ELR (cell line): ENCODE data around the gene GPRC6A.

Experiments
- DNase-seq: peaks from one replicate; pipeline ENCODE4 v3.0.0-alpha.2; 2015; ENCODE audit warnings: low read depth

GPRC6A gene

DNA sequence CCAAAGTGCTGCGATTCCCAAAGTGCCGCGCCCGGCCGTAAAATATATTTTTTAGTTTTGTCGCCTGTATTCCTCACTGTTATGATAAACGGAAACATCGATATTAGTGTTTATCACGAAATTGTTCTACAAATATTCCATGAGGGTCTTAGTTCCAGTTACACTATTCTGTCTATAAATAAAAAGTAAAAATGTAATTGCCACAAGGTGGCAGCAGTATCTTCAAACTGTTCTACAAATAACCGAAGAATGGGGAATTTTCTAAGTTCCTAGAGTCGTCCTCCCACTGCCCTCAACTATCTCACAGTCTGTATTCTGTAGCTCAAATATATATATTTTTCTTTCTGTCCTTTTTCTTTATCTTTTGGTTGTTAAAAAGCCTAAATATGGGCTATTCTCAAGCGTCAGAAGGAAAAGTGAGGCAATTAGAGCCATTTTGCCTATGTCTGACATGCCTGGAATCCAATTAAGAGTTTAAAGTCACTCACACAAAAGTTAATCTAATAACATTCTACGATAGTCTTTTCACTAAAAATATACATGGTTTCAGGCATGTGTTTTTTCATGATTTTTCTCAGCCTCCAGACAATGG lies 49.2 kb downstream of the GPRC6A start:
- DNase-seq, result peak; percentile 73

DNA sequence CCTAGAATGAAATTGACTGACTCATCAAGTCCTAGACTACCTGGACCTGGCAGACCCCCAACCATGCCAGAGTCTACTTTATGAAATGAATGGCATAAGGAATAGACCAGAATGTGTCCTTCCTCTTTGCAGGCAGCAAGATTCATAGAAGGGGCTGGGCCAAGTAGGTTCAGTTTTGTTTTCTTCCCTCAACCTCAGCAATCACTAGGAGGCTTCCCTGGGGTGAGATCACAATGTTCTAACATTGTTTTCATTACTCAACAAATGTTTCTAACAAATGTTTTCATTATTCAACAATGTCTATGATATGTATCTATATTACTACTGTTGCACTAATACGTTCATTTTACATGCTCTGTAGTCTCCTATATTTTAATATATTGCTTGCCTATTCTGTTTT lies 55.0 kb downstream of the GPRC6A start:
- no peak for DNase-seq

DNA sequence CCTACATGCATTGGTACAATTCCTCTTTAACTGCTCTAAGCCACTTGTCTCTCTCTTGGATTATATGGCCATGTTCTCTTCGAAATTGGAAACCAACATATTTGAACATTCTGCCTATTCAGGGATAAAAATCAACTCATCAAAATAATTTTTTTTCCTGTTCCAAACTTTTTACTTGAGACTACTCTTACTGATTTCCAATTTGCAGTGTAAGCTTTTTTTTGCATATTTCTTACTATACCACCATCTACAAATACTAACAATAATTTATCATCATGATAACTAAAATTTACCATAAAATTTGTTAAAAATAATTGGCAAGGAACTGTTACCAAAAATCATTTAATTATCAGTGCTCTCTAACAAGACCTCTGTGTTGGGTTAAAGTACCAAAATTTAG lies 56.4 kb downstream of the GPRC6A start:
- DNase-seq, result no peak

DNA sequence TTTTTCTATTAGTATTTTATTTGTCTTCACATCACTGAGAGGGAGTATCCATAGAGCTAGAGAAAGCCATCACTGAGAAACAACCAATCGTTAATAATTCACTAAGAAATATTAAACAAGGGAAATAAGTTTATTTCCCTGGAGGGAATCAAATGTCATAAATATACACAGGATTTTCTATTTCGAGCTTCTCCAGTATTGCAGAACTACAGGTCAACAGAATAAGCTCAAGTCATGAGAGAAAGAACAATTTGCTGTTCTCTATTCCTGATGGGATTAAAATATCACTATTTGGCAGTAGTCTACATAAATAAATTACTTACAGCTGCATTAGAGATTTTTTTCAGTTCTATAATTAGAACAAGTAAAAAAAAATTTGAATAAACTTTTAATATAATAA lies 61.2 kb downstream of the GPRC6A start:
- DNase-seq, result no peak

DNA sequence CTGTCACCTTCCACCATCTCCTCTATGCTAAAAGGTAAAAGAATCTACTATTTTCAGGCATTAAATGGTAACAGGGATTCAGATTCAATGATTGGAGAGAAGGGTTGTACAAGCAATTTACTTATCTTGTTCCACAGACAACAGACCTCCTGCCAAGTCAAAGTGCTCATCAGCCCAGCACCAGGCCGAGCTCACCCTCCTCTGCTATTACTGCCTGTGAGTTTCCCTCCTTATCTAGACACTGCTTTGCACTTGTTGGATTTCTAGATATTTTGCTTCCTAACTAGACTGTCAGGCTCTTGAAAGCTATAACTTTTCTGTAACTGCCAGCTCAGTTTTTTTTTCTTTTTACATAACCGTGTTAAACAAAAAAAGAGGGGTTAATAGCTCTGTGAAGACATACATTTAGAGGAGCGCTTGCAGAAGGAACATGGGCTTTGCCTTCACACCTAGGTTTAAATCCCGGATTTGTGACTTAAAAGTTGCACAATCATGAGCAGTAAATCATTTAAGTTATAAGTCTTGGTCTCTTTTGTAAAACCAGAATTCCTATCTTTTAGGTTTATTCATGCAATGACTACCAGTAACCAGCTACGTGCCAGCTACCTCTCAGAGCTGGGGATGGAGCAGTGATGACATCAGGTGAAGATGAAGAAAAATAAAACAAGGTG lies 62.2 kb downstream of the GPRC6A start:
- DNase-seq, result no peak

DNA sequence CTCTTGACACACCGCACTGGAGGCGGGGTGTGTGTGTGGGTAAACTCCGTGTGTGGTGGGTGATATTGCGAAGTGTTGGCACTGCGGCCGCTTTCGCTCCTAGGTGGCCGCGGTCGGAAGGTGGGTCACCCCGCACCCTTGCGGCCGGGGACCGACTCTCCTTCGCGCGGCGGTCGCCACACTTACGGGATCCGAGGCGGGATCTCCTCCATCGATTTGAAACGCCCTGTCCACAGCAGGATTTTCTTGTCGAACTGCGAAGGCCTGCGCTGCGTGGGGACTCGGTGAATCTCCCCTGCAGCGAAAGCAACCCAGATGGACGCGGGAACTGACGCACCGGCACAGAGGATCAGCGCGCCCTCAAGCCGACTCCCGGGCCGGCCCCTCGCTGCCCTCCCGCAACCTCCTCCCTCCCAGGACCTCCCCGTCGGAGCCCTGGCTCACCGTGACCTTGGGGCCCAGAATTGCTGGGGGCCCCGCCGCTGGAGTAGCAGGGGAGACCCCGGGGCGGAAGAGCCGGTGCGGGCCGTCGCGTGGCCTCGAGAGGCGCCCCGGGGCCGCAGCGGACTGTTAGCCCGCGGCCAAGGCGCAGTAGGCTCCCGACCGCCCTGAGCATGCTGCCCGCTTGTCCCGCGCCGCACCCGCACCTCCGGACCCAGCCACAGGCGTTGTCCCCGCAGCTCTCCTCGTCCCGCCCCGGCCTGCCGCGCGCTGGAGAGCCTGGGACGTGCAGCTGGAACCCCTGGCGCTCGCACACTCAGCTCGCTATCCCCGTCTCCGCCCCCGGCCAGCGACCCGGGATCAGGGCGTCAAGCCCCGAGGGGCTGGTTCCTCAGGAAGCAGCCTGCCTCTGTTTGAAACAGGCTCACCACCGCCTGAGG lies 63.7 kb downstream of the GPRC6A start, which contains the start of gene FAM162B:
FAM162B (minus strand) TSS at position 759 of the 881 bp plus-strand sequence; CDS start at position 616, 143 bp downstream.
- DNase-seq, result peak; percentile 73

DNA sequence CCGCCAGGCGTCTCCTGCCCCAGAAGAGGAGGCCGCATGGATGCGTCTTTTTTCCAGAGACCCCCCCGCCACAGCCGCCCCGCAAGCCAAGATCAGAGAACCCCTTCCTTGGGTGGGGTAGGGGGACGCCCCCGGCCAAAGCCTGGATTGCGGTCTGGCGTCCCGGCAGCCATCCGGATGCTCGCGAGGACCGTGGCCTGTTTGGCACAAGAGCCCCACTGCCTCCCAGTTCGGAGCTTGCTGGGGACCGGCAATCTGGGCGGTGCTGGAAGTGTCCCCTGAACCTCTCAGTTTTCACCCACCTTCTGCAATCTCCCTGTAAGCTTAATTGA lies 64.3 kb downstream of the GPRC6A start:
- DNase-seq, result peak; percentile 59

DNA sequence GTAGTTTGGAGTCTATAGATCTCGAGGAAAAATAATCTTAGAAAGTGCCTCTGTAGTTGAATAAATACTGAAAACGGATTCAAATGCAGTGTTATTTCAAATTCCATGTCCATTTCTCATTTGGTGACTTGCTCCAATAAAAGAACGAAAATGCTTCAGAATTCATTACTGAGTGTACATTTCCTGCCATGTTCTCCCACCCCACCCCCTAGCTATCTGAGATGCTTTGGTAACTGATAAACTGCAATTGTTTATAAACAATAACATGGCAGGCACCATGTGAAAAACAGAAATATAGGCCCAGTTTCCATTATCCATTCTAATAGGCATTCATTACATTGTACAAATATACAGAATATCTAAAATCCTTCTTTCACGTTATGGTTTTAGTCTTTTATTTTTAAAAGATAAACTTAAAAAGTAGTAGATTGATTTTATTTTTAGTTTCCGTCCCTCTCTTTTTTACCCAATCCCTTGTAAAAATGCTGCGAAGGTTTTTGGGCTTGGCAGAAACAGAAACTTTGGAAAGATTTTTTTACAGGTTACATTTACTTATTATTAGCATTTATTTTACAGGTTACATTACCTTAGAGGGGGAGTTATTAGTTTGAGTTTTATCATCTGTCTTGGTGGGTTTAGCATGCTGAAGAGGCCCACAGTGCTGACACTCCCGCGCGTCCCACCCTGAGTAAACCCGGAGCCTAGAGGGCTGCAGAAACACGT lies 64.8 kb downstream of the GPRC6A start:
- peak; percentile 71 for DNase-seq

DNA sequence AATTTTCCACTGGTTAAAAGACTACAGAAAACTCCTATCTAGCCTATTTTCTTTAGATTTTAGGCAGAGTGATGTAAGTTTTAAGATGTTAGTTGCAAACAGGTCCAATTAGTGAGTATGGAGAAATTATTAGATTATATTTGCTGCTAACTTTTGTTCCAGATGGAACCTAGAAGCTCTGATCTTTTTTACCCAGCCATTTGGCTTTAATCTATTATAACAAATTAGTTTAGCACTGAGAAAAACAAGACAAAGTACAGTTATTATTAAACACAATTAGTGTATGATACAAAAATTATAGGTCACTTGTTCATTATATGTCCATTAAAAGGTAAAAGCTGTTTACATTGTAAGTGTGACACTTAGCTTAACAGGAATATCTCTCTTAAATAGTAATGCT lies 65.8 kb downstream of the GPRC6A start:
- no peak for DNase-seq

DNA sequence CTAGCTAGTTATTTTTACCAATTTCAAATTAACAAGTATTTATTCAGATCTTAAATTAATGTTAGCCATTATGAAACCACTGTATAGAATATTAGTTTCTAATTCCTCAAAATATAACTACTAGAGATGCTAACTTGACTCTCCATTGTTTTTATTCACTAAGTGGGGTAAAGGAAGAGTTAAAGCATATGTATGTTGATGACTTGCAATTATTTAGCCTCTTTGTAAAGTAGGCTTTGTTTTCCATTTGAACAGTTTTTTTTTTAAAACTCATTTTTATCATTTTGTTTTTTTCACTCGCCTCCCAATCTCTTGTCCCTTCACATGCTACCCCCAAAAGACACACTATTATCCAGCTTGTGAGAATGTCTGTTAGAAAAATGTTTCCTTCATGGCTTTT lies 66.6 kb downstream of the GPRC6A start:
- DNase-seq, result no peak

DNA sequence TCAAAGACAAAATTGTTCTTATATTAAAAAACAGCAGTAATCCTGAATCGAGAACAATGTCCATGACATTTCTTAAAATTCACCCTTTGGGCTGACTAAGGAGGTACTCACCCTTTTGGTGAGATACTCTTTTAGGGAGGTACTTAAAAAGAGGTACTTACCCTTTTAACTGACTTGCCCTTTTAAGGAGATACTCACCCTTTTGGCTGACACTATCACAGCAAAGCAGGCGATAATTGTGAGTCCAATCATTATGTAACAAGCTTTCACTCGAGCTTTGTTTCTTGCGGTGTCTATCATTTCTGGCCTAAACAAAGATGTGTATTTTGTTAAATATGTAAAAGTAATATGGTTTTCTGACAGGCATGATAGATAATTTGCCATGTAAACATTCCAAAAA lies 67.1 kb downstream of the GPRC6A start:
- peak; percentile 12 for DNase-seq

DNA sequence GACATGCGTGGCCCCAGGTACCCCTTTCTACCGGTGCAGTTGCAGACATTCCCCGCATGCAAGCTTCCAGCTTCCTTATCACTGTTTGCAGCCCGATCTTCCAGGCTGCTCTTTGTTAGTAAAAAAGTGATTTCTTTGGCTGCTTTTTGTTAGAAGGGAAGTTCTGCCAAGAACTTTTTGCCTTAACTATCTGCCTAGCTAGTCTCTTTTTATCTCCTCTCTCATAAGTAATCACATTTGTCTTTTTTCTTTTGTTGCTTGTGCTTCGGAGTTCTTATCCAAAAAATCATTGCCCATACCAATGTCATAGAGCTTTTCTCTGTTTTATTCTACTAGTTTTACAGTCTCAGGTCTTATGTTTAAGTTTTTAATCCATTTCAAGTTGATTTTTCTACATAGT lies 83.7 kb downstream of the GPRC6A start:
- no peak for DNase-seq
